HCT116 (cell line): ENCODE data around the gene FBXW2. TPM values are rescaled to one million over a fixed set of nuclear protein-coding genes. Genes with fewer than 3 reads are reported as not detected.

Experiments used
- ATAC-seq: fragments of 200-7000 bp; cut with Tn5 transposase; 2 replicates; pipeline ENCODE4 v1.9.1; 2020; ENCODE audit warnings: mild to moderate bottlenecking, moderate library complexity
- BruUV-seq: library from RNA; stranded (reverse); fragments of 400-500 nt; replicated peaks from 2 replicates; lab custom pipeline; 2021; lab: Mats Ljungman, UMichigan
- CTCF ChIA-PET: fragments of 300-600 bp; sonication (Branson Sonifier 250); formaldehyde crosslinking; loops from one replicate; lab custom pipeline; 2021; ENCODE audit warnings: antibody characterized with exemption; lab: Charles Lee
- POLR2A ChIA-PET: fragments of 300-600, 350-600 bp; sonication (Branson Sonifier 250); formaldehyde crosslinking; loops from one replicate; lab custom pipeline; 2021; ENCODE audit warnings: antibody characterized with exemption; lab: Charles Lee
- RAD21 ChIA-PET, 2 experiments: fragments of 300-600 bp; sonication (Branson Sonifier 250); formaldehyde crosslinking; loops; one replicate each; lab custom pipeline; 2023; ENCODE audit warnings: low total read pairs in 2 of 2; ENCODE audit not compliant: uncharacterized antibody in 2 of 2, unreplicated experiment in 2 of 2, low non-redundant PET in 1 of 2; lab: Charles Lee
- DNase-seq: peaks from one replicate; pipeline ENCODE4 v3.0.0-alpha.2; 2010; ENCODE audit warnings: low read depth, low spot score
- H2AFZ ChIP-seq: fragments of 200-600 bp; shearing (Covaris generic), sonication (generic); 2 replicates; pipeline ENCODE4 v1.6.1; 2017; ENCODE audit warnings: low read depth, mixed run types, mixed read lengths, antibody characterized with exemption, low read length; ENCODE audit not compliant: poor library complexity, severe bottlenecking
- H3K27ac ChIP-seq: 2 replicates; pipeline ENCODE4 v1.5.1; 2012; ENCODE audit warnings: low read depth, low read length
- H3K27me3 ChIP-seq: fragments of 200-600 bp; sonication (generic); 2 replicates; pipeline ENCODE4 v1.6.1; 2016; ENCODE audit warnings: mixed run types, low read length, mixed read lengths; ENCODE audit not compliant: insufficient read depth
- H3K36me3 ChIP-seq, 2 experiments: fragments of 200-500 bp in 1 of 2; fragments of 200-600 bp in 1 of 2; sonication (Bioruptor generic) in 1 of 2; sonication (generic) in 1 of 2; 2 replicates each; pipeline versions ENCODE4 v1.5.1 to v1.6.1; 2014 to 2016; ENCODE audit warnings: low read length in 2 of 2, inconsistent platforms in 1 of 2, mixed read lengths in 1 of 2, mixed run types in 1 of 2; ENCODE audit not compliant: insufficient read depth in 2 of 2, control insufficient read depth in 1 of 2
- H3K4me1 ChIP-seq, 2 experiments: fragments of 200-600 bp in 1 of 2; sonication (generic) in 1 of 2; 2 replicates each; pipeline versions ENCODE4 v1.5.1 to v1.6.1; 2012 to 2017; ENCODE audit warnings: low read length in 2 of 2, inconsistent platforms in 1 of 2, mild to moderate bottlenecking in 1 of 2, mixed read lengths in 1 of 2, mixed run types in 1 of 2, moderate library complexity in 1 of 2; ENCODE audit not compliant: insufficient read depth in 2 of 2, control insufficient read depth in 1 of 2
- H3K4me2 ChIP-seq: fragments of 200-600 bp; sonication (generic); 2 replicates; pipeline ENCODE4 v1.6.1; 2017; ENCODE audit warnings: mixed run types, low read length, mixed read lengths
- H3K4me3 ChIP-seq, 2 experiments: fragments of 200-600 bp in 1 of 2; sonication (generic) in 1 of 2; replicated peaks in 1 of 2; 2 replicates each; pipeline ENCODE4 v1.5.1; 2011 to 2016; ENCODE audit warnings: low read length in 2 of 2, control low read depth in 1 of 2, low read depth in 1 of 2, mild to moderate bottlenecking in 1 of 2, mixed read lengths in 1 of 2, mixed run types in 1 of 2
- H3K79me2 ChIP-seq: fragments of 200-600 bp; sonication (generic); 2 replicates; pipeline ENCODE4 v1.6.1; 2017; ENCODE audit warnings: mild to moderate bottlenecking, mixed run types, low read length, moderate library complexity, mixed read lengths; ENCODE audit not compliant: insufficient read depth
- H3K9ac ChIP-seq: fragments of 200-600 bp; sonication (generic); 2 replicates; pipeline ENCODE4 v1.6.1; 2016; ENCODE audit warnings: low read length, mixed read lengths
- H3K9me2 ChIP-seq: fragments of 200-600 bp; sonication (generic), shearing (Covaris generic); 2 replicates; pipeline ENCODE4 v1.6.1; 2017; ENCODE audit warnings: mixed run types, mild to moderate bottlenecking, moderate library complexity; ENCODE audit not compliant: insufficient read depth
- H3K9me3 ChIP-seq, 2 experiments: fragments of 200-500 bp in 1 of 2; fragments of 200-600 bp in 1 of 2; sonication (Bioruptor generic) in 1 of 2; sonication (generic) in 1 of 2; 2 replicates each; pipeline ENCODE4 v1.6.1; 2014 to 2017; ENCODE audit warnings: low read length in 2 of 2, mixed read lengths in 2 of 2, inconsistent platforms in 1 of 2, low read depth in 1 of 2, mild to moderate bottlenecking in 1 of 2, mixed run types in 1 of 2, moderate library complexity in 1 of 2; ENCODE audit not compliant: control insufficient read depth in 1 of 2, insufficient read depth in 1 of 2
- H4K20me1 ChIP-seq: fragments of 200-600 bp; sonication (generic), shearing (Covaris generic); 2 replicates; pipeline ENCODE4 v1.6.1; 2017; ENCODE audit warnings: mixed run types, mild to moderate bottlenecking, moderate library complexity; ENCODE audit not compliant: insufficient read depth
- EGR1 ChIP-seq: IDR thresholded peaks from 2 replicates; pipeline ENCODE4 v1.6.1; 2012; ENCODE audit warnings: low read depth
- EZH2 ChIP-seq: fragments of 200-600 bp; sonication (generic); IDR thresholded peaks from 2 replicates; pipeline ENCODE4 v1.6.1; 2017; ENCODE audit warnings: antibody characterized with exemption, mixed run types
- EZH2phosphoT487 ChIP-seq: fragments of 200-600 bp; IDR thresholded peaks from 2 replicates; pipeline ENCODE4 v1.6.1; 2018; ENCODE audit warnings: antibody characterized with exemption, borderline replicate concordance
- FOSL1 ChIP-seq: IDR thresholded peaks from 2 replicates; pipeline ENCODE4 v1.6.1; 2012; ENCODE audit warnings: low read depth
- JUND ChIP-seq: IDR thresholded peaks from 2 replicates; pipeline ENCODE4 v1.6.1; 2012
- POLR2AphosphoS5 ChIP-seq: IDR thresholded peaks from 2 replicates; pipeline ENCODE4 v1.6.1; 2011; ENCODE audit warnings: mild to moderate bottlenecking, low read depth, low read length, moderate library complexity
- SIN3A ChIP-seq: IDR thresholded peaks from 2 replicates; pipeline ENCODE4 v1.6.1; 2012; ENCODE audit warnings: low read depth
- SP1 ChIP-seq: IDR thresholded peaks from 2 replicates; pipeline ENCODE4 v1.6.1; 2012; ENCODE audit warnings: low read depth
- SRF ChIP-seq: IDR thresholded peaks from 2 replicates; pipeline ENCODE4 v1.6.1; 2012; ENCODE audit warnings: low read depth
- TCF7L2 ChIP-seq: IDR thresholded peaks from 2 replicates; pipeline ENCODE4 v1.7.0; 2011; ENCODE audit warnings: borderline replicate concordance, inconsistent platforms; ENCODE audit not compliant: insufficient read depth, insufficient read length; ENCODE audit errors: extremely low read depth
- YY1 ChIP-seq: IDR thresholded peaks from 2 replicates; pipeline ENCODE4 v1.6.1; 2011; ENCODE audit warnings: low read length, low read depth, moderate library complexity, mild to moderate bottlenecking; ENCODE audit not compliant: insufficient replicate concordance; ENCODE audit errors: extremely low read depth
- ZFX ChIP-seq: fragments of 450-650 bp; IDR thresholded peaks from 2 replicates; pipeline ENCODE4 v1.6.1; 2017
- ZNF274 ChIP-seq: fragments of 200-500 bp; sonication (Bioruptor generic); IDR thresholded peaks from 2 replicates; pipeline ENCODE4 v1.6.1; 2014; ENCODE audit warnings: mild to moderate bottlenecking, low read depth, low read length, inconsistent platforms
- intact Hi-C: fragments of 100-400 bp; cut with micrococcal nuclease; formaldehyde crosslinking; loops from 2 replicates; pipeline ENCODE4 v1.10.0; 2022
- total RNA-seq: library from RNA; stranded (reverse); gene quantifications from one replicate; pipeline ENCODE4 v1.2.1, GENCODE V29; 2021; ENCODE audit not compliant: unreplicated experiment
- TF ChIP-seq, protein P1 (sequence below): IDR thresholded peaks from 2 replicates; pipeline ENCODE4 v1.6.1; 2011; ENCODE audit warnings: mild to moderate bottlenecking, low read length, moderate library complexity; ENCODE audit not compliant: insufficient replicate concordance; ENCODE audit errors: extremely low read depth
- TF ChIP-seq, protein P2 (sequence below): IDR thresholded peaks from 2 replicates; pipeline ENCODE4 v1.6.1; 2012
- TF ChIP-seq, protein P3 (sequence below), 3 experiments: fragments of 200-600 bp in 1 of 3; sonication (generic) in 1 of 3; IDR thresholded peaks in 2 of 3; conservative IDR thresholded peaks in 1 of 3; 2 replicates each; pipeline ENCODE4 v1.5.1; 2012 to 2017; ENCODE audit warnings: low read depth in 2 of 3, low read length in 2 of 3, antibody characterized with exemption in 1 of 3, borderline replicate concordance in 1 of 3, control low read depth in 1 of 3, mild to moderate bottlenecking in 1 of 3, mixed read lengths in 1 of 3, mixed run types in 1 of 3, moderate library complexity in 1 of 3; ENCODE audit not compliant: insufficient read depth in 1 of 3

FBXW2 gene
- total RNA-seq, 1 experiment from 2014 or later = 59.6 TPM

GRCh38 chr9:120710110-120710981 lies 82.9 kb downstream of the FBXW2 start (continued):
- TF ChIP-seq, protein P1, sequence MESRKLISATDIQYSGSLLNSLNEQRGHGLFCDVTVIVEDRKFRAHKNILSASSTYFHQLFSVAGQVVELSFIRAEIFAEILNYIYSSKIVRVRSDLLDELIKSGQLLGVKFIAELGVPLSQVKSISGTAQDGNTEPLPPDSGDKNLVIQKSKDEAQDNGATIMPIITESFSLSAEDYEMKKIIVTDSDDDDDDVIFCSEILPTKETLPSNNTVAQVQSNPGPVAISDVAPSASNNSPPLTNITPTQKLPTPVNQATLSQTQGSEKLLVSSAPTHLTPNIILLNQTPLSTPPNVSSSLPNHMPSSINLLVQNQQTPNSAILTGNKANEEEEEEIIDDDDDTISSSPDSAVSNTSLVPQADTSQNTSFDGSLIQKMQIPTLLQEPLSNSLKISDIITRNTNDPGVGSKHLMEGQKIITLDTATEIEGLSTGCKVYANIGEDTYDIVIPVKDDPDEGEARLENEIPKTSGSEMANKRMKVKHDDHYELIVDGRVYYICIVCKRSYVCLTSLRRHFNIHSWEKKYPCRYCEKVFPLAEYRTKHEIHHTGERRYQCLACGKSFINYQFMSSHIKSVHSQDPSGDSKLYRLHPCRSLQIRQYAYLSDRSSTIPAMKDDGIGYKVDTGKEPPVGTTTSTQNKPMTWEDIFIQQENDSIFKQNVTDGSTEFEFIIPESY = no peak
- TF ChIP-seq SP1 = peak; percentile 29; the same call in 1 of the 2 replicates

- intact Hi-C loops = no loop called here
- ATAC-seq (no peak), DNase-seq (no peak)
- Histone ChIP-seq H3K79me2 (peaks cover 6% of the 10 kb centered on the region), H3K27ac (no peak overlapping the region), H3K4me1 (peaks cover 19 to 46% of the 10 kb centered on the region in 2 experiments), H3K9ac (no peak overlapping the region), H3K27me3 (no peaks in the 10 kb centered on the region), H3K9me3 (no peaks in the 10 kb centered on the region), H3K4me2 (no peak overlapping the region; the same call in 1 of the 2 replicates), H4K20me1 (no peaks in the 10 kb centered on the region), H3K36me3 (no peaks in the 10 kb centered on the region), H2AFZ (no peak overlapping the region), H3K9me2 (no peaks in the 10 kb centered on the region), H3K4me3 (no peak overlapping the region)
- CTCF ChIA-PET = no interaction called here
- BruUV-seq = no TSS peak
- POLR2A ChIA-PET = interaction anchor here (0.6 kb wide), 1 partner anchor 9 kb away, joined by 3 read pairs; no protein-coding TSS in a partner anchor
- no peak for TF ChIP-seq EZH2phosphoT487
- no peak for TF ChIP-seq ZNF274
- TF ChIP-seq, protein P2, sequence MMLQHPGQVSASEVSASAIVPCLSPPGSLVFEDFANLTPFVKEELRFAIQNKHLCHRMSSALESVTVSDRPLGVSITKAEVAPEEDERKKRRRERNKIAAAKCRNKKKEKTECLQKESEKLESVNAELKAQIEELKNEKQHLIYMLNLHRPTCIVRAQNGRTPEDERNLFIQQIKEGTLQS = no peak
- no peak for TF ChIP-seq JUND
- no peak for TF ChIP-seq YY1
- no peak for TF ChIP-seq TCF7L2
- TF ChIP-seq EGR1 = no peak
- TF ChIP-seq, protein P3, sequence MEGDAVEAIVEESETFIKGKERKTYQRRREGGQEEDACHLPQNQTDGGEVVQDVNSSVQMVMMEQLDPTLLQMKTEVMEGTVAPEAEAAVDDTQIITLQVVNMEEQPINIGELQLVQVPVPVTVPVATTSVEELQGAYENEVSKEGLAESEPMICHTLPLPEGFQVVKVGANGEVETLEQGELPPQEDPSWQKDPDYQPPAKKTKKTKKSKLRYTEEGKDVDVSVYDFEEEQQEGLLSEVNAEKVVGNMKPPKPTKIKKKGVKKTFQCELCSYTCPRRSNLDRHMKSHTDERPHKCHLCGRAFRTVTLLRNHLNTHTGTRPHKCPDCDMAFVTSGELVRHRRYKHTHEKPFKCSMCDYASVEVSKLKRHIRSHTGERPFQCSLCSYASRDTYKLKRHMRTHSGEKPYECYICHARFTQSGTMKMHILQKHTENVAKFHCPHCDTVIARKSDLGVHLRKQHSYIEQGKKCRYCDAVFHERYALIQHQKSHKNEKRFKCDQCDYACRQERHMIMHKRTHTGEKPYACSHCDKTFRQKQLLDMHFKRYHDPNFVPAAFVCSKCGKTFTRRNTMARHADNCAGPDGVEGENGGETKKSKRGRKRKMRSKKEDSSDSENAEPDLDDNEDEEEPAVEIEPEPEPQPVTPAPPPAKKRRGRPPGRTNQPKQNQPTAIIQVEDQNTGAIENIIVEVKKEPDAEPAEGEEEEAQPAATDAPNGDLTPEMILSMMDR (IDR thresholded peaks at IDR 0.05 in 2 of 3, conservative IDR thresholded peaks at IDR 0.05 in 1 of 3; ENCODE audit: borderline replicate concordance in 1 of 3, insufficient read depth in 1 of 3, low read depth in 2 of 3, low read length in 2 of 3) = no peak
- TF ChIP-seq EZH2 = no peak
- TF ChIP-seq SIN3A = no peak
- no peak for TF ChIP-seq FOSL1
- TF ChIP-seq, protein P1 = no peak
- TF ChIP-seq ZFX = no peak
- no peak for TF ChIP-seq POLR2AphosphoS5
- no peak for TF ChIP-seq SRF
- RAD21 ChIA-PET = no interaction called here
These were observed 84.5 kb downstream of the FBXW2 start for GRCh38 chr9:120708526-120709224.
